HG03066 (cell line): Measurements from ENCODE around the gene NLGN2.

Experiments
- ATAC-seq: cut with Tn5 transposase; IDR thresholded peaks from one replicate; pipeline ENCODE4 v1.9.1; 2021; ENCODE audit warnings: low read depth; ENCODE audit not compliant: unreplicated experiment

The NLGN2 gene

GRCh38 chr17:7462474-7463371 is 55.1 kb downstream of the NLGN2 start:
- ATAC-seq = no peak

- ATAC-seq = no peak
These were observed 55.8 kb downstream of the NLGN2 start for GRCh38 chr17:7463372-7463846.

- ATAC-seq = no peak
These were observed 56.4 kb downstream of the NLGN2 start for GRCh38 chr17:7464081-7464480.

DNA sequence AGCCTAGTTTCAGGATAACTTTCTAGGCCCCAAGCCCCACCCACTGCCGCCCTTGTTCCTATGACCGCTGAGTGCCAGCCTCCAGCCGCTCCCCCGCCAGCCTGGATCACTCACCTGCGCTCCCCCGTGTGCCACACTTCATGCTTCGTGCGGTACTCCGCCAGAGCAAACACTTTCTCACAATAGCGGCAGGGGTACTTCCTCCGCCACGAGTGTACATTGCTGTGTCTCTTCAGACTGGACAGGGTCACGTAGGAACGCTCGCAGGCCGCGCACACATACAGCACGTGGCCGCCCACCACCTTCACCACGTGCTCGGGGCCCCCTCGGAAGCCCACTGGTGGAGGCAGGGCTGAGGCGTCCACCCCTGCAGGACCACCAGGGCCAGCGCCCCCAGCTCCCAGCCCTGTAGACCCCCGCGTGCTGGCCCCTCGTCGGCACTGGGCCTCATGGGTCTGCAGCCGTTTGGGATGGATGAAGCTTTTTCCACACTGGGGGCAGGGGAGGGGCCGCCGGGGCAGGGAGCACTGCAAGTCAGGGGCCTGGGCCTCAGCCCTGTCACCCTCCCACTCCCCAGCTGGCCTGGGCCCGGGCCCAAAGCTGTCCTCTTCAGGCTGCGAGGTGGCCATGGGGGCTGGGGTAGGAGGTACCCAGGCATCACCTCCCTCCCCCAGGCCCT is 58.1 kb downstream of the NLGN2 start:
- ATAC-seq = no peak

DNA sequence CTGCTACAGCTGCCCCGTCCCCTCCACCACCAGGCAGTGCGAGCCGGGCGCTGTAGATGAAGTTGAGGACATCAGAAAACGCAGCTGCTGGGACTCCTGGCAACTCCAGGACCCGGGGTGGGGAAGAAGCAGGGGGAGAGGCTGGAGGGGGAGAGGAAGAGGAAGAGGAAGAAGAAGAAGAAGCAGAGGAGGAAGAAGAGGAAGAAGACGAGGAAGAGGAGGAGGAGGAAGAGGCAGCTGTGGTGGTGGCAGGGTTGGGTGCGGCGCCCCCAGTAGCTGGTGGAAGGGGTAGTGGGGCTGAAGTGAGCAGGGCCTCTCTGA is 58.6 kb downstream of the NLGN2 start:
- no peak for ATAC-seq

DNA sequence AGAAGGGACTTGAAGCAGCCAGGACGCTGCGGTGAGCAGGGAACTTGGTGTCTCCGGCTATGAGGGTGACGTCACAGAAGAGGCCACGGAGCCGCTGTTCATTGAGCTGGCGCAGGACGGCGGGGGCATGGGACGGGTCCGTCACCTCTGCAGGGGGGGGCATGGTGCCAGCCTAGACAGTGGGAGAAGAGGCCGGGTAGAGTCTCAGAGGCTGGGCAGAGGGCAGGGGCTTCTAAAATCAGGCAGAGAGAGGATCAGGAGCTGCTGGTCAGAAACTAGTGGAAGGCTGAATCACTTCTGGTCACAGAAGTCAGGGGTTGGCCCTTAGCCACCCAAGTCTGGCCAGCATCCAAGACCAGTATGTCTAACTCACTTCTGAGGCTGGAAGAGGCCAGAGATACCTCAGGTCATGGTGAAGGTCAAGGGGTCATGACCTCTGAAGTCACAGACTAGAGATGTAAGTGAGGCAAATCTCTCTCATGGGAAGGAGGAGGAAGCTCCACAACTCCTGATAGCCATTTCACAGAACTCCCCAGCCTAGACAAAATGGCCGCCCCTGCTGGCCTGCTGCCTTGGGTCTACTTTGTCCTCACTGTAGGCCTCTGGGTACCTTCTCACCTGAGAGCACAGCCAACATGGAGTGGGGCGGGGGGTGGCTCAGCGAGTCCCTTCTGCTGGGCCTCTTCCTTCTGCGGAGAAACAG is 59.1 kb downstream of the NLGN2 start:
- no peak for ATAC-seq

- no peak for ATAC-seq
These were observed 59.9 kb downstream of the NLGN2 start for GRCh38 chr17:7467498-7467897.

- no peak for ATAC-seq
These were observed 60.6 kb downstream of the NLGN2 start for GRCh38 chr17:7468290-7468689.

- ATAC-seq = no peak
These were observed 61.3 kb downstream of the NLGN2 start for GRCh38 chr17:7468804-7469389.
